ENCODE results near the gene PRELID3B. TPM values are rescaled to one million over a fixed set of nuclear protein-coding genes. Genes with fewer than 3 reads are reported as not detected.

PRELID3B gene
- total and polyA plus RNA-seq, 2 of the 13 experiments (the other 11 are each of a cell fraction or from before 2014, with no cell fraction given) = 23.3 to 42.6 TPM

- Histone ChIP-seq H3K9me3 (ENCODE audit: low read length) (no peaks in the 10 kb centered on the region), H3K79me2 (ENCODE audit: insufficient read depth, low read length) (peaks cover 15% of the 10 kb centered on the region), H3K27ac (ENCODE audit: extremely low read length, insufficient read depth, low read length) (peak overlapping the region; percentile 27), H3K4me1 (ENCODE audit: insufficient read depth, low read length) (peaks cover 100% of the 10 kb centered on the region), H3K36me3 (replicated peaks in 1 of 2; ENCODE audit: control insufficient read depth in 1 of 2, insufficient read depth in 2 of 2, low read length in 2 of 2) (no peaks in the 10 kb centered on the region; a peak in 1 of 5 replicates), H4K20me1 (ENCODE audit: insufficient read depth, low read length) (no peaks in the 10 kb centered on the region), H3K4me3 (replicated peaks in 1 of 3; ENCODE audit: insufficient read depth in 1 of 3, low read depth in 2 of 3, low read length in 3 of 3) (peak overlapping the region; percentile 12 to 62 (median 47)), H3K4me2 (ENCODE audit: low read depth, low read length) (peak overlapping the region; percentile 66), H3K9ac (ENCODE audit: insufficient read depth, low read depth, low read length) (peak overlapping the region; percentile 38; the same call in 1 of the 2 replicates), H3K27me3 (ENCODE audit: control insufficient read depth in 1 of 2, insufficient read depth in 2 of 2, low read length in 2 of 2) (no peaks in the 10 kb centered on the region), H2AFZ (ENCODE audit: low read length) (no peak overlapping the region)
- DNase-seq (ENCODE audit: low spot score) (no peak), FAIRE-seq (no peak), ATAC-seq (peak; percentile 2; the same call in 2 of the 3 replicates)
- in situ Hi-C loops (cut with HindIII; ENCODE audit: extremely low pct_ligation_motif_present, low pct_unique_long_range_greater_than_20kb) (no loop called here), intact Hi-C loops (cut with micrococcal nuclease; ENCODE audit: unreplicated experiment) (no loop called here)
- 77% methylated on average over 17 of the region's 17 CpGs for WGBS (ENCODE audit: low lambda C conversion rate)
- ChIA-PET POLR2A (interaction anchor here (1.2 to 7.7 kb wide), 2 partner anchors 18 to 29 kb away, joined by 3 to 61 read pairs; partner anchors contain the start of gene ATP5F1E), CTCF (ENCODE audit: low intra/inter-chr PET ratio, low total read pairs) (no interaction called here)
- BruUV-seq (replicated peaks) = no TSS peak
- peak; percentile 52 for TF ChIP-seq NRL (CRISPR knock-in tag; IDR thresholded peaks at IDR 0.05; ENCODE audit: borderline replicate concordance)
- TF ChIP-seq ZSCAN20 (CRISPR knock-in tag; IDR thresholded peaks at IDR 0.05; ENCODE audit: borderline replicate concordance) = 0 out of 2 replicates have a peak, but pooled peaks have one; percentile 31
- no peak for TF ChIP-seq ZNF547 (CRISPR knock-in tag; IDR thresholded peaks at IDR 0.05)
- no peak for TF ChIP-seq PLRG1 (conservative IDR thresholded peaks at IDR 0.05)
- no peak for TF ChIP-seq ZNF724P (CRISPR knock-in tag; IDR thresholded peaks at IDR 0.05; ENCODE audit: borderline replicate concordance)
- TF ChIP-seq PATZ1 (CRISPR knock-in tag; IDR thresholded peaks at IDR 0.05) = no peak
- peak; percentile 44; the same call in 1 of the 2 replicates for TF ChIP-seq ZNF446 (CRISPR knock-in tag; IDR thresholded peaks at IDR 0.05)
- no peak for TF ChIP-seq KDM6A (CRISPR knock-in tag; IDR thresholded peaks at IDR 0.05; ENCODE audit: low read depth)
- TF ChIP-seq AFF4 (CRISPR knock-in tag; IDR thresholded peaks at IDR 0.05) = no peak
- TF ChIP-seq ZBTB10 (CRISPR knock-in tag; IDR thresholded peaks at IDR 0.05; ENCODE audit: borderline replicate concordance) = no peak
- TF ChIP-seq ARNT (IDR thresholded peaks at IDR 0.05) = no peak
- TF ChIP-seq DDIT3 (CRISPR knock-in tag; IDR thresholded peaks at IDR 0.05) = no peak
- no peak for TF ChIP-seq DBP (CRISPR knock-in tag; IDR thresholded peaks at IDR 0.05; ENCODE audit: not compliant biosample characterization)
These were observed 29.3 kb downstream of the PRELID3B start for GRCh38 chr20:59013031-59013951.

All from HepG2 (cell line).